ENCODE measurements around the gene GNB1L.
A peak's percentile ranks its signal among the peaks of the same experiment; 100 is the strongest.

GNB1L gene

GRCh38 chr22:19871023-19871844, 16.6 kb upstream of the GNB1L start:
- H2AFZ ChIP-seq (ENCODE audit: low read depth, low read length) = no peak overlapping the region
- 90% methylated on average over 19 of the region's 19 CpGs for WGBS
- H3K9ac ChIP-seq (ENCODE audit: low read length) = no peak overlapping the region

GRCh38 chr22:19870153-19871022, 15.7 kb upstream of the GNB1L start:
- no peak overlapping the region for H3K18ac ChIP-seq (ENCODE audit: low read depth in 1 of 2, low read length in 2 of 2)
- H3K4me2 ChIP-seq (ENCODE audit: low read length, poor library complexity, severe bottlenecking) = no peak overlapping the region
- no peak overlapping the region for H3K4me3 ChIP-seq (ENCODE audit: insufficient read depth in 1 of 2, low read depth in 1 of 2, low read length in 2 of 2)
- H3K9ac ChIP-seq (ENCODE audit: low read length) = no peak overlapping the region
- H2BK120ac ChIP-seq (ENCODE audit: low read depth, low read length) = no peak overlapping the region
- H2BK12ac ChIP-seq (ENCODE audit: low read length in 2 of 2) = no peak overlapping the region
- WGBS = 94% methylated on average over 30 of the region's 30 CpGs
- no peak overlapping the region for H4K8ac ChIP-seq (ENCODE audit: low read length)
- peak overlapping the region in 1 of 2 experiments; percentile 15 for H3K23ac ChIP-seq (ENCODE audit: low read length in 2 of 2)
- no peak overlapping the region for H2BK15ac ChIP-seq (ENCODE audit: low read depth, poor library complexity, severe bottlenecking)
- peak overlapping the region in 1 of 2 experiments; percentile 68 for H3K14ac ChIP-seq (ENCODE audit: low read length in 2 of 2)
- H3K27ac ChIP-seq (ENCODE audit: low read length, poor library complexity, severe bottlenecking) = no peak overlapping the region
- no peaks in the 10 kb centered on the region for H3K27me3 ChIP-seq (ENCODE audit: control insufficient read depth in 1 of 2, insufficient read depth in 1 of 2, low read length in 2 of 2)
- no peak overlapping the region for H2AK5ac ChIP-seq (ENCODE audit: low read length, severe bottlenecking)
- H2AFZ ChIP-seq (ENCODE audit: low read depth, low read length) = no peak overlapping the region
- H3K9me3 ChIP-seq (ENCODE audit: control insufficient read depth, low read length) = no peaks in the 10 kb centered on the region
- H4K91ac ChIP-seq (ENCODE audit: low read length) = peak overlapping the region; percentile 34
- H2BK5ac ChIP-seq (ENCODE audit: low read depth, low read length, poor library complexity, severe bottlenecking) = no peak overlapping the region
- H3K4me1 ChIP-seq (ENCODE audit: control insufficient read depth, insufficient read depth, low read depth, low read length) = peaks cover 17% of the 10 kb centered on the region
- peaks cover 0 to 30% of the 10 kb centered on the region in 2 experiments for H3K36me3 ChIP-seq (ENCODE audit: control insufficient read depth in 1 of 2, insufficient read depth in 2 of 2, low read depth in 1 of 2, low read length in 2 of 2)
- H3K79me1 ChIP-seq (replicated peaks; ENCODE audit: low read length, poor library complexity, severe bottlenecking) = peaks cover 6% of the 10 kb centered on the region
- DNase-seq = no peak
- H3K4ac ChIP-seq (ENCODE audit: low read depth in 1 of 2, low read length in 2 of 2) = no peak overlapping the region

More at GRCh38 chr22:19871023-19871844, 16.6 kb upstream of the GNB1L start:
- H2BK12ac ChIP-seq (ENCODE audit: low read length in 2 of 2) = peak overlapping the region in 1 of 2 experiments; percentile 15
- DNase-seq = no peak
- no peak overlapping the region for H2BK120ac ChIP-seq (ENCODE audit: low read depth, low read length)
- H3K23ac ChIP-seq (ENCODE audit: low read length in 2 of 2) = peak overlapping the region in 1 of 2 experiments; percentile 23
- H3K36me3 ChIP-seq (ENCODE audit: control insufficient read depth in 1 of 2, insufficient read depth in 2 of 2, low read depth in 1 of 2, low read length in 2 of 2) = peaks cover 0 to 30% of the 10 kb centered on the region in 2 experiments
- H3K18ac ChIP-seq (ENCODE audit: low read depth in 1 of 2, low read length in 2 of 2) = no peak overlapping the region
- H4K91ac ChIP-seq (ENCODE audit: low read length) = peak overlapping the region; percentile 18
- H3K4me3 ChIP-seq (ENCODE audit: insufficient read depth in 1 of 2, low read depth in 1 of 2, low read length in 2 of 2) = no peak overlapping the region
- H3K4me2 ChIP-seq (ENCODE audit: low read length, poor library complexity, severe bottlenecking) = no peak overlapping the region
- H2BK5ac ChIP-seq (ENCODE audit: low read depth, low read length, poor library complexity, severe bottlenecking) = no peak overlapping the region
- H3K4ac ChIP-seq (ENCODE audit: low read depth in 1 of 2, low read length in 2 of 2) = no peak overlapping the region
- no peaks in the 10 kb centered on the region for H3K9me3 ChIP-seq (ENCODE audit: control insufficient read depth, low read length)
- no peaks in the 10 kb centered on the region for H3K27me3 ChIP-seq (ENCODE audit: control insufficient read depth in 1 of 2, insufficient read depth in 1 of 2, low read length in 2 of 2)
- H4K8ac ChIP-seq (ENCODE audit: low read length) = no peak overlapping the region
- H3K27ac ChIP-seq (ENCODE audit: low read length, poor library complexity, severe bottlenecking) = no peak overlapping the region
- H3K4me1 ChIP-seq (ENCODE audit: control insufficient read depth, insufficient read depth, low read depth, low read length) = peaks cover 24% of the 10 kb centered on the region
- H3K79me1 ChIP-seq (replicated peaks; ENCODE audit: low read length, poor library complexity, severe bottlenecking) = peaks cover 7% of the 10 kb centered on the region
- H2AK5ac ChIP-seq (ENCODE audit: low read length, severe bottlenecking) = no peak overlapping the region
- H3K14ac ChIP-seq (ENCODE audit: low read length in 2 of 2) = no peak overlapping the region
- peak overlapping the region; percentile 41 for H2BK15ac ChIP-seq (ENCODE audit: low read depth, poor library complexity, severe bottlenecking)

DNA sequence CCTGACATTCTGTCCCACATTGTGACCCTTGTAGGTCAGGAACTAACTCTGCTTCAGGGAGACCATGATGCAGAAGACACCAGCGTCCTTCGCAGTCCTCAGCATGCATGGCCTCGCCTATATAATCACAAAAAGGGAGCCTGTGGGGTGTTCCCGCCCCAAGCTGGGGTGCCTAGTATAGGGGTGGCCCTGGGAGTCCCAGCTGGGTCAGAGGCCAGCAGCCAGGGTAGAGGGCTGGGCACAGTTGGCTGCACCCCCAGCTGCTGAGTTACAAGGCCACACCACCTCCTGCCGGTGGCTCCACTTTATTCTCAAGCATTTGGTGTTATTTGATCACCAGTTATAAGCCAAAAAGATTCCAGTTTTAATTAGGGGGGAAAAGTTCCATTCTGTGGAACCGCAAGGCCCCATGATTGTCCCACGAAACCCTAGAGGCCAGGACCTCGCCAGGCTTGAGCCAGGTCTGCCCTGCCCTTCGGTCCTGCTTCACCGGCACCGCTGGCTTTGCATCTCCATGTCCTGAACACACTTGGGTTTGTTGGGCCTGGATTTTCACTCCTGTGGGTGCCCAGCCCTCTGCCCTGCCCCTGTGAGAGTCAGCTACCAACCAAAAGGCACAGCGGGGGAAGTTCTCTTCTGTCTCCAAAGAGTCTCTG, 15.0 kb upstream of the GNB1L start:
- Histone ChIP-seq H3K18ac (ENCODE audit: low read depth in 1 of 2, low read length in 2 of 2) (no peak overlapping the region), H2BK15ac (ENCODE audit: low read depth, poor library complexity, severe bottlenecking) (no peak overlapping the region), H4K8ac (ENCODE audit: low read length) (no peak overlapping the region), H2AFZ (ENCODE audit: low read depth, low read length) (no peak overlapping the region), H3K9me3 (ENCODE audit: control insufficient read depth, low read length) (no peaks in the 10 kb centered on the region), H3K4me3 (ENCODE audit: insufficient read depth in 1 of 2, low read depth in 1 of 2, low read length in 2 of 2) (no peak overlapping the region), H3K27me3 (ENCODE audit: control insufficient read depth in 1 of 2, insufficient read depth in 1 of 2, low read length in 2 of 2) (no peaks in the 10 kb centered on the region), H4K91ac (ENCODE audit: low read length) (no peak overlapping the region), H3K4me2 (ENCODE audit: low read length, poor library complexity, severe bottlenecking) (no peak overlapping the region), H3K4me1 (ENCODE audit: control insufficient read depth, insufficient read depth, low read depth, low read length) (peaks cover 9% of the 10 kb centered on the region), H3K36me3 (ENCODE audit: control insufficient read depth in 1 of 2, insufficient read depth in 2 of 2, low read depth in 1 of 2, low read length in 2 of 2) (peaks cover 0 to 24% of the 10 kb centered on the region in 2 experiments), H3K4ac (ENCODE audit: low read depth in 1 of 2, low read length in 2 of 2) (no peak overlapping the region), H2BK12ac (ENCODE audit: low read length in 2 of 2) (no peak overlapping the region), H3K79me1 (replicated peaks; ENCODE audit: low read length, poor library complexity, severe bottlenecking) (peaks cover 6% of the 10 kb centered on the region), H2AK5ac (ENCODE audit: low read length, severe bottlenecking) (no peak overlapping the region), H3K23ac (ENCODE audit: low read length in 2 of 2) (no peak overlapping the region), H3K14ac (ENCODE audit: low read length in 2 of 2) (no peak overlapping the region), H2BK120ac (ENCODE audit: low read depth, low read length) (no peak overlapping the region), H3K9ac (ENCODE audit: low read length) (no peak overlapping the region), H3K27ac (ENCODE audit: low read length, poor library complexity, severe bottlenecking) (no peak overlapping the region), H2BK5ac (ENCODE audit: low read depth, low read length, poor library complexity, severe bottlenecking) (no peak overlapping the region)
- DNase-seq = no peak
- 96% methylated on average over 11 of the region's 12 CpGs for WGBS
